Gastrocnemius medialis (tissue), 4 donors: ENCODE results near the gene DUSP1. TPM values are rescaled to one million over a fixed set of nuclear protein-coding genes. Genes with fewer than 3 reads are reported as not detected.
A peak's percentile ranks its signal among the peaks of the same experiment; 100 is the strongest.

Experiments used
- ATAC-seq, 2 donors: fragments of 150-250 bp; one replicate each; pipeline ENCODE4 v1.9.1; 2016
- DNase-seq, 2 donors: peaks; one replicate each; pipeline ENCODE4 v3.0.0-alpha.2; 2019
- H3K27ac ChIP-seq, 4 donors: fragments of 200-600 bp; sonication (generic); 1 replicate in 1 of 4; 2 replicates in 3 of 4; pipeline ENCODE4 v1.5.1; 2016 to 2018; ENCODE audit warnings: mild to moderate bottlenecking in 2 of 4, moderate library complexity in 1 of 4
- H3K27me3 ChIP-seq, 3 donors: fragments of 200-600 bp; sonication (generic) in 2 of 3; 1 replicate in 1 of 3; 2 replicates in 2 of 3; pipeline versions ENCODE4 v1.5.1 to v1.6.0; 2016 to 2019; ENCODE audit warnings: mild to moderate bottlenecking in 1 of 3, moderate library complexity in 1 of 3
- H3K36me3 ChIP-seq, 2 donors: fragments of 200-600 bp; sonication (generic) in 1 of 2; one replicate each; pipeline ENCODE4 v1.5.1; 2017 to 2018
- H3K4me1 ChIP-seq, 2 donors: fragments of 200-600 bp; sonication (generic) in 1 of 2; one replicate each; pipeline ENCODE4 v1.5.1; 2016 to 2017; ENCODE audit warnings: mild to moderate bottlenecking in 2 of 2
- H3K4me3 ChIP-seq, 4 donors: fragments of 200-600 bp; sonication (generic) in 3 of 4; 1 replicate in 1 of 4; 2 replicates in 3 of 4; pipeline ENCODE4 v1.5.1; 2016 to 2019; ENCODE audit warnings: mild to moderate bottlenecking in 2 of 4
- H3K9me3 ChIP-seq, 3 donors: fragments of 200-600 bp; sonication (generic) in 2 of 3; 1 replicate in 1 of 3; 2 replicates in 2 of 3; pipeline ENCODE4 v1.5.1; 2016 to 2019
- CTCF ChIP-seq, 5 experiments: fragments of 450-650 bp in 3 of 5; fragments of 200-600 bp in 2 of 5; sonication (generic) in 2 of 5; IDR thresholded peaks in 4 of 5; conservative IDR thresholded peaks in 1 of 5; 1 replicate in 4 of 5; 2 replicates in 1 of 5; pipeline ENCODE4 v1.5.1; 2016 to 2019; ENCODE audit warnings: antibody characterized with exemption in 5 of 5, mild to moderate bottlenecking in 3 of 5, moderate library complexity in 3 of 5
- POLR2A ChIP-seq, 2 donors: fragments of 450-650 bp; IDR thresholded peaks; one replicate each; pipeline ENCODE4 v1.6.1; 2017; ENCODE audit warnings: antibody characterized with exemption in 2 of 2, mild to moderate bottlenecking in 2 of 2, moderate library complexity in 2 of 2
- in situ Hi-C, 4 donors: fragments of 200-750 bp; cut with MboI; loops; one replicate each; pipeline versions ENCODE4 v1.15.0 to v1.8.0; 2017; ENCODE audit warnings: low sequenced_read_pairs in 4 of 4
- intact Hi-C: fragments of 100-400 bp; cut with DNase I; formaldehyde crosslinking; loops from one replicate; pipeline ENCODE4 v1.15.1; 2023; ENCODE audit warnings: low total_unique reads
- total RNA-seq, 4 donors: library from RNA; depleted of rRNA; stranded (reverse); fragments of >200 nt; gene quantifications; one replicate each; pipeline versions ENCODE4 v1.1.0 to v1.2.3, GENCODE V29; 2016

Gene DUSP1
- total RNA-seq, 4 donors from 2014 or later, result 345 to 1,004 (median 793) TPM

- intact Hi-C loops (no loop called here), in situ Hi-C loops (no loop called here)
- ATAC-seq (no peak), DNase-seq (no peak)
- TF ChIP-seq CTCF (IDR thresholded peaks at IDR 0.05 in 4 of 5, conservative IDR thresholded peaks at IDR 0.05 in 1 of 5), result no peak
- no peak for TF ChIP-seq POLR2A (IDR thresholded peaks at IDR 0.05)
- H3K36me3 ChIP-seq, result no peaks in the 10 kb centered on the region
- no peaks in the 10 kb centered on the region for H3K27me3 ChIP-seq
- H3K9me3 ChIP-seq, result no peaks in the 10 kb centered on the region
- peaks cover 0 to 5% of the 10 kb centered on the region in 2 donors for H3K4me1 ChIP-seq
- no peak overlapping the region for H3K4me3 ChIP-seq
- no peak overlapping the region for H3K27ac ChIP-seq
Observed at GRCh38 chr5:172802112-172802511, 31.1 kb upstream of the DUSP1 start.

GRCh38 chr5:172801179-172801671 lies 30.2 kb upstream of the DUSP1 start:
- no peak overlapping the region for H3K27ac ChIP-seq
- H3K4me1 ChIP-seq, result peaks cover 0 to 6% of the 10 kb centered on the region in 2 donors
- H3K27me3 ChIP-seq, result no peaks in the 10 kb centered on the region
- in situ Hi-C loops, result no loop called here
- ATAC-seq (no peak), DNase-seq (no peak)
- no peaks in the 10 kb centered on the region for H3K9me3 ChIP-seq
- intact Hi-C loops, result no loop called here
- TF ChIP-seq CTCF (IDR thresholded peaks at IDR 0.05 in 4 of 5, conservative IDR thresholded peaks at IDR 0.05 in 1 of 5), result no peak
- TF ChIP-seq POLR2A (IDR thresholded peaks at IDR 0.05), result no peak
- no peak overlapping the region for H3K4me3 ChIP-seq
- no peaks in the 10 kb centered on the region for H3K36me3 ChIP-seq

GRCh38 chr5:172800088-172800551 lies 29.1 kb upstream of the DUSP1 start:
- TF ChIP-seq CTCF (IDR thresholded peaks at IDR 0.05 in 4 of 5, conservative IDR thresholded peaks at IDR 0.05 in 1 of 5), result no peak
- TF ChIP-seq POLR2A (IDR thresholded peaks at IDR 0.05), result no peak
- ATAC-seq (no peak), DNase-seq (no peak)
- no peak overlapping the region for H3K4me3 ChIP-seq
- no peaks in the 10 kb centered on the region for H3K27me3 ChIP-seq
- H3K4me1 ChIP-seq, result peaks cover 10 to 15% of the 10 kb centered on the region in 2 donors
- in situ Hi-C loops, result no loop called here
- peak overlapping the region in 2 of 4 donors; percentile 3 to 31 for H3K27ac ChIP-seq
- intact Hi-C loops, result no loop called here
- no peaks in the 10 kb centered on the region for H3K9me3 ChIP-seq
- H3K36me3 ChIP-seq, result no peaks in the 10 kb centered on the region

GRCh38 chr5:172799416-172799815 lies 28.4 kb upstream of the DUSP1 start:
- in situ Hi-C loops, result loop anchor here in 1 of 4 donors (10.0 kb wide), 1 partner anchor 65 kb away; no protein-coding TSS in a partner anchor
- H3K4me1 ChIP-seq, result peaks cover 17 to 22% of the 10 kb centered on the region in 2 donors
- intact Hi-C loops, result no loop called here

More at GRCh38 chr5:172799416-172799815, 28.4 kb upstream of the DUSP1 start:
- H3K27ac ChIP-seq, result peak overlapping the region in 3 of 4 donors; percentile 27 to 92 (median 35)
- no peak for TF ChIP-seq CTCF (IDR thresholded peaks at IDR 0.05 in 4 of 5, conservative IDR thresholded peaks at IDR 0.05 in 1 of 5)
- H3K9me3 ChIP-seq, result no peaks in the 10 kb centered on the region
- ATAC-seq, result no peak
- no peak overlapping the region for H3K4me3 ChIP-seq
- H3K27me3 ChIP-seq, result no peaks in the 10 kb centered on the region
- no peak for DNase-seq
- H3K36me3 ChIP-seq, result no peaks in the 10 kb centered on the region
